Glutamatergic neuron (in vitro differentiated cells): ENCODE measurements around the gene AMOTL1. TPM values are rescaled to one million over a fixed set of nuclear protein-coding genes. Genes with fewer than 3 reads are reported as not detected.

ENCODE experiments used
- DNase-seq: peaks from one replicate; pipeline ENCODE4 v3.0.0; 2022
- H3K27ac Mint-ChIP-seq: one replicate; pipeline ENCODE4 v1.8.0; 2020; ENCODE audit warnings: mild to moderate bottlenecking, mixed read lengths, inconsistent platforms; ENCODE audit not compliant: unreplicated experiment
- H3K27me3 Mint-ChIP-seq: one replicate; pipeline ENCODE4 v1.8.0; 2020; ENCODE audit warnings: mild to moderate bottlenecking, moderate library complexity, mixed read lengths, inconsistent platforms; ENCODE audit not compliant: unreplicated experiment
- H3K36me3 Mint-ChIP-seq: one replicate; pipeline ENCODE4 v1.8.0; 2020; ENCODE audit warnings: mild to moderate bottlenecking, mixed read lengths, inconsistent platforms; ENCODE audit not compliant: unreplicated experiment
- H3K4me1 Mint-ChIP-seq: one replicate; pipeline ENCODE4 v1.8.0; 2020; ENCODE audit warnings: mild to moderate bottlenecking, low read depth, mixed read lengths, inconsistent platforms; ENCODE audit not compliant: unreplicated experiment
- H3K4me3 Mint-ChIP-seq: one replicate; pipeline ENCODE4 v1.8.0; 2020; ENCODE audit warnings: mild to moderate bottlenecking, mixed read lengths, inconsistent platforms; ENCODE audit not compliant: unreplicated experiment
- H3K9me3 Mint-ChIP-seq: one replicate; pipeline ENCODE4 v1.8.0; 2020; ENCODE audit warnings: mild to moderate bottlenecking, moderate library complexity, mixed read lengths, inconsistent platforms; ENCODE audit not compliant: unreplicated experiment
- CTCF ChIP-seq: fragments of 200-600 bp; sonication (generic); IDR thresholded peaks from one replicate; pipeline ENCODE4 v1.5.0; 2021; ENCODE audit not compliant: partially characterized antibody, unreplicated experiment
- total RNA-seq: library from RNA; stranded (reverse); fragmentation: NEBNext Ultra II Directional; extraction: Animal tissue kit (Norgen Biotek cat#: 25700); gene quantifications from one replicate; pipeline ENCODE4 v1.2.1, GENCODE V29; 2021; ENCODE audit not compliant: unreplicated experiment

The AMOTL1 gene
- total RNA-seq, 1 donor from 2014 or later = 27.6 TPM

- DNase-seq = no peak
- Mint-ChIP-seq H3K4me3 (no peak overlapping the region), H3K27ac (no peak overlapping the region), H3K36me3 (no peaks in the 10 kb centered on the region), H3K4me1 (no peaks in the 10 kb centered on the region), H3K9me3 (no peaks in the 10 kb centered on the region), H3K27me3 (peaks cover 3% of the 10 kb centered on the region)
- TF ChIP-seq CTCF = no peak
Measured at GRCh38 chr11:94750319-94751217, 17.6 kb upstream of the AMOTL1 start.

- no peak for TF ChIP-seq CTCF
- no peaks in the 10 kb centered on the region for H3K4me1 Mint-ChIP-seq
- no peak overlapping the region for H3K27ac Mint-ChIP-seq
- H3K4me3 Mint-ChIP-seq = no peak overlapping the region
- H3K9me3 Mint-ChIP-seq = no peaks in the 10 kb centered on the region
- H3K27me3 Mint-ChIP-seq = peaks cover 3% of the 10 kb centered on the region
- DNase-seq = no peak
- no peaks in the 10 kb centered on the region for H3K36me3 Mint-ChIP-seq
Measured at GRCh38 chr11:94751218-94751609, 16.9 kb upstream of the AMOTL1 start.

GRCh38 chr11:94751786-94752185 is 16.4 kb upstream of the AMOTL1 start:
- no peak overlapping the region for H3K4me3 Mint-ChIP-seq
- H3K4me1 Mint-ChIP-seq = no peaks in the 10 kb centered on the region
- peaks cover 1% of the 10 kb centered on the region for H3K27me3 Mint-ChIP-seq
- H3K9me3 Mint-ChIP-seq = no peaks in the 10 kb centered on the region
- H3K36me3 Mint-ChIP-seq = no peaks in the 10 kb centered on the region
- DNase-seq = no peak
- no peak overlapping the region for H3K27ac Mint-ChIP-seq
- TF ChIP-seq CTCF = no peak

GRCh38 chr11:94753630-94754029 is 14.5 kb upstream of the AMOTL1 start:
- Mint-ChIP-seq H3K4me3 (no peak overlapping the region), H3K36me3 (no peaks in the 10 kb centered on the region), H3K27me3 (peaks cover 1% of the 10 kb centered on the region), H3K27ac (no peak overlapping the region), H3K4me1 (no peaks in the 10 kb centered on the region), H3K9me3 (no peaks in the 10 kb centered on the region)
- no peak for DNase-seq
- no peak for TF ChIP-seq CTCF

GRCh38 chr11:94754335-94754734 is 13.8 kb upstream of the AMOTL1 start:
- Mint-ChIP-seq H3K36me3 (no peaks in the 10 kb centered on the region), H3K27ac (no peak overlapping the region), H3K4me3 (no peak overlapping the region), H3K9me3 (no peaks in the 10 kb centered on the region), H3K4me1 (no peaks in the 10 kb centered on the region), H3K27me3 (peaks cover 1% of the 10 kb centered on the region)
- TF ChIP-seq CTCF = no peak
- no peak for DNase-seq
